Stimulated activated CD4-positive, alpha-beta T cell treated with anti-CD3 and anti-CD28 coated beads, Interleukin-15, amount 100 ng/mL, for 24 hours (primary cell): ENCODE results near the gene GPHB5.
A peak's percentile ranks its signal among the peaks of the same experiment; 100 is the strongest.
"Not testable (repeated sequence)": the region's sequence is repeated elsewhere in the genome, so short reads cannot be mapped to it uniquely, and the experiment has no call there.

Experiments
- DNase-seq: peaks from one replicate; pipeline ENCODE4 v3.0.0-alpha.2; 2020

Gene GPHB5, protein sequence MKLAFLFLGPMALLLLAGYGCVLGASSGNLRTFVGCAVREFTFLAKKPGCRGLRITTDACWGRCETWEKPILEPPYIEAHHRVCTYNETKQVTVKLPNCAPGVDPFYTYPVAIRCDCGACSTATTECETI

DNA sequence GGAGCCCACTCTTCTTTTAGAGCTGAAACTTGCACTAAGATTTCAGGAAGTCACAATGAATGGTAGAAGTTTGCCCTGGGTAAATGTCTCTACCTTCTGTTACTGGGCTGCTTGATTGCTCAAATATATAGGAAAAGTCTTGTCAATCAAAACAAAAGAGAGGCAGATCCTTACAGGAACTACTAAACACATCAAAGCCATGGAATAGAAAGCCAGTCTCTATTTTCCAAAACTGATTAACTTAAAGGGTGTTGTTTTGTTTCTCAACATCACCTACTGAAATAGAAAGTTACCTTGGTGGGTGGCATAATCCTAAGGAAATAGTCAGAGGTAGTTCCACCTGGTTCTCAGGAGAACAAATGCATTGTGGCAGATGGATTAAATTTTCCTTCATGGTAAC is at the start of gene GPHB5:
TSS of gene GPHB5 (minus strand) at position 101 of the 400 bp plus-strand sequence. CDS start 1,086 bp downstream, outside the sequence.
- DNase-seq: no peak

DNA sequence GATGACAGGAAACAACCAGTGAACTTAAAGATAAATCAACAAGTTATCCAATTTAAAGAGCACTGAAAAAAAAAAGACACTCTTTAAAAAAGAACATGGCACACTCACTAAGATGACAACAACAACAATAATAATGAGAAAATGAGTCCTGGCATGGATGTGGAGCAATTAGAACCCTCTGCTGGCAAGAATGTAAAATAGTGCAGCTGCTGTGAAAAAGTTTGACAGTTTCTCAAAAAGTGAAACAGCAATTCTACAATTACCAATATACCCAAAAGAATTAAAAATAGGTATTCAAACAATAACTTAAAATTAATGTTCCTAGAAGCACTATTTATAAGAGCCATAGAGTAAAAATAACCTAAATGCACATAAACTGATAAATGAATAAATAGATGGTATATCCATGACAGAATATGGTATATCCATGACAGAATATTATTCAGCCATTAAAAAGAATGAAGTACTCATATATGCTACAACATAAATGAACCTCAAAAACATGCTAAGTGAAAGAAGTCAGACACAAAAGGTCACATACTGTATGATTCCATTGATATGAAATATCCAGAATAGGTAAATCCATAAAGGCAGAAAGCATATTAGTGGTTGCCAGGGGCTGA is 49.1 kb upstream of the GPHB5 start:
- no peak for DNase-seq

DNA sequence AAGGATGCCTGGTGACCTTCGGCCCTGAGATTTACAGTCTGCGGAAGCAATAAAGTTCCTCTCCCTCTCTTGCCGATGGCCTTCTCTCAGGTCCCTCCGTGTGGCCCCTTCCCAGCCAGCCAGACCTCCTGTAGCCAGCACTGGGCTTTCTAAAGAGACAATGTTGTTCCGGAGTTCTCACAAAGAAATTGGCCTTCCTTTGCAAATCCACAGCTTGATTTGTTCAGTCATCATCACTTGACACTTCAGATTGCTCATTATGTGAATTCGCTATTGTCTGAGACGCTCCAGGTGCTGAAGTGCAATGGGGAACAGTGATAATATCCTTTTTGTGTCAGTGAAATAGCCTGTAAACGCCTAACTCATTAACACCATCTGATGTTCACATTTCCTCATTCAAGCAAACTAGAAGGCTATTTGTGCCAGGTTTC is 43.7 kb upstream of the GPHB5 start:
- DNase-seq: no peak

DNA sequence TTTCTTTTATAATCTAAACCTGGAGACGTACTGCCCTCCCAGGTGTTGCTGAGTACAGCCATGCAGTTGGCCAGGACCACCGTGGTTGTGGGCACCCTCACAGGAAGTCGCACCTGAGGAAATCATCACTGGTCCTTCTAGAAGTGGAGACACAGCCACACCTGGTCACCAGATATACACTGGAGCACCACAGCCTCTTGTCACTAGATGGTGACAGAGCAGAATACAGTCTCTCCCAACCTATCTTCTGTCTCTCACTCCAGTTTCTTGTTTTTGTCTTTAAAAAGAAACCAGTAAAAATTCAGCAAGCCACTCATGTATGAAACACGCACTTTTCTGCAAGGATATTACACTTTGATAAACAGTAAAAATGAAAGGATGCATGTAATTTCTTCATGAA is 43.1 kb upstream of the GPHB5 start:
- no peak for DNase-seq

DNA sequence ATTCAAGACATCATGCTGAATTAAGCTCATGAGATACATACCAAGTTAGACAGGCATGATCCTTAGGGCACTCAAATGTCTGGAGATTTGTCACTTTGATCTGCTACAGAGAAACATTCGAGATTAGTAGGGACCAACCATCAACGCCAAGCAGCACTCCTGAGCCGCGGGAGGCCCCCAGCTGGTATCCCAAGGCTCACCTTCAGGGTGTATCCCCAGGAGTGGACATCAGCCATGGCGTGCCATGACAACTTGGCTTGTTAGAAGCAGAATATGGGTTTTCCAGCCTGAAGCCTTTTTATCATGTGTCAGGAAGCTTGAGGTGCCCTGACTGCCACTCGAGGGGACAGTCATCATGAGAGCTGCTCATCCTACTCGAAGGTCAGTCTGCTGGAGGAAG is 39.1 kb upstream of the GPHB5 start:
- DNase-seq: no peak

DNA sequence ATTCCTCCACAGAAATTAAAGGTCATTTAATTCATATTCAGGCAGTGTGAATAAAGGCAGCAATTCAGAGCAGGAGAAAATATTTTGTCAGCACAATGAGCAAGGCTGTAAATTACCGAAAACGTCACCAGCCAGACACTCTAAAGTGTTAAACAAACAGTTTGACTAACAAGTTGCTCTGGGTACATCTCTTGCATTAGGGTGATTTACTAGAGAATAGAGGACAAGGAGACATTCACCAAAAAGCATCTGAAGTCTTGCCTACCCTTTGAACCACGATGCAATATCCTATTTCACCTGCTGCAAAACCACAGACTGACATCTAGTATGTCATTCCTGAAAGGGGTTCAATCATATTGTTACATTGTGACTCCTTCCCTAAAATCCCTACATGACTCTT is 27.1 kb upstream of the GPHB5 start:
- DNase-seq: no peak

DNA sequence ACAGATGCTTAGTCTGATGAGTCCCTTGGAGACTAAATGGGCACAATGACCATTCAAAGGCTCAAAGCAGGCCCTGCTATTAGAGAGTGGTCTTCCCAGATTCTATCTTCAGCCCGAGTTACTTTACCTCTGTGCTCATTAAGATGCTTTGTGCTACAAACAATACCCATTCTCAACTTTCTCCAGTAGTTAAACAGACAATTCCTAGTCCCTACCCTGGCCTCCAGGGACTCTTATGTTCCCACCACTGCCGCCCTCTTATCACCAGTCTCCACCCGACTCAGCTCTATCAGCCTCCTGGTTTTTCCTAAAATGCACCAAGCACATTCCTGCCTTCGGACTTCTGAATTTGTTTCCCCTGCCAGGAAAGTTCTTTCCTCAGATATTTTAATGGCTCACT is 25.6 kb upstream of the GPHB5 start:
- DNase-seq: no peak

DNA sequence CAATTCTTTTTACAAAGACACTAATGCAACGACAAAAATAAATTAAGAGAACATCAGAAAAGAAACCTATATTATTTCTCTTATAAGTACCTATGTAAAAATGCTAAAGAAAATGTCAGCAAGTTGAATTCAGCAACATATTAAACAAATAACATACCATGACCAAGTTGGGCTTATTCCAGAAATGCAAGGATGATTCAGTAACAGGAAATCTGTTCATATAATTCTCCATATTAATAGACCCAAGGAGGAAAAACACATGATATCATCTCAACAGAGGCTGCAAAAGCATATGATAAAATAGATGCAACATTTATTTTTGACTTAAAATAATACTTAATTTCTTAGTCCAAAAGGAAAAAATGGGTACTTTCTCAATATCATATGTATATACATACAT is 25.1 kb upstream of the GPHB5 start:
- no peak for DNase-seq

DNA sequence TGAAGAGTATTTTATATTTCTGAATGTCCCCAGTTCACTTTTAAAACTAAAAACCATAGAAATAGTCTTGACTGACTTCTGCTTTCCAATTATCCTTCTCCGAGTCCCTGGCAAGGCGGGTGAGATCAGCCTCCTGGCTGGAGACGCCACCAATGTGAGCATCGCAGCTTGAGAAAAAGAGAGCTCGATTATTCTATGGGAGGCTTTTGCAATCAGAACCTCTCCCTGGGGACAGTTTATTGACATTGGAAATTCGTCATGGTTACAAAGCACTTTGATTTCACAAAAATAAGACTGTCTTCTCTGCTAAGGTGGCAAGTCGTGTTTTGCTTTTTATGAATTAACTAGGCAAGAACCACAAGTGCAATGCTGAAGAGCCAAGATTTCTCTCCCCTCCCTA is 23.6 kb upstream of the GPHB5 start:
- DNase-seq: no peak

DNA sequence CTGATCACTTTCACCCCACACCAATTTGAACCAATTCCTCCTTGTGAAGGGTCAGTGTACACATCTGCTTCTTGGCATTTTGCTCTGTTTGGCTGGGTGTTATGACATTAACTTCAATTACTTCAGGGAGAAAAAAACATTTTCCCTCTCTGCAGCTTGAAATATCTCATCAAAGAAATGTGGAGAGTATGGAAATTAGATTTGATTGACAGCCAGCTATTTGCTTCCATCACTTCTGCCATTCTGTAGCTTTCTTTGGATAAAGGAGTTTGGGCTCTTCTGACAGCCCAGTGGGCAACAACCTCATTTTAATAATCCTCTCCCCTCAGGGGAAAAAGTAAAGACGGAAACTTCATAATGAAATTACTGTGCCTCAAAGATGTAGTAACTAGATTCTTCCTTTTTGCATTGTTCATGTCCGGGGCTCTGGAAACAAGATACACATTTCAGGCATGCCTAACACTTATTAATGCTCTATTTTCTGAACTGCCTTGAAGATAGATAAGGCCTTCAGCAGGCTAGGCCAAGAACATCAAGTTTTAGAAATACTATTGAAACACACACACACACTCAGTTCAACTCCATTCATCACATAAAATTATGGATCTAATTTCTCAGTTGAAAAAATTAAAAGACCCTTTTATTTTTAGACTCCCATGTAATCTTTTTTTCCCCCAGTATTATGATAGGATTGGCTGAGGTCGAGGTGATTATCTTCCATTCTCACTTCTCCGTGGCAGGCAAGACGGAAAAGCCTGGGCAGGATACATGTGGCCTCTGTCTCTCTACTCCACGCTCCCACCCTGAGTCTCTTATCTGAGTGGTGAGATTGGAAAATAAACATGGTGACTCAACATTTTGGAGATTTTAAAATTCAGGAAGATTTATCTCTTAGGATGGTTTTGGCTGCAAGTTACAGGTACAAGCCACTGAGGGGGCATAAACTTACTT is 10.3 kb upstream of the GPHB5 start:
- no peak for DNase-seq

DNA sequence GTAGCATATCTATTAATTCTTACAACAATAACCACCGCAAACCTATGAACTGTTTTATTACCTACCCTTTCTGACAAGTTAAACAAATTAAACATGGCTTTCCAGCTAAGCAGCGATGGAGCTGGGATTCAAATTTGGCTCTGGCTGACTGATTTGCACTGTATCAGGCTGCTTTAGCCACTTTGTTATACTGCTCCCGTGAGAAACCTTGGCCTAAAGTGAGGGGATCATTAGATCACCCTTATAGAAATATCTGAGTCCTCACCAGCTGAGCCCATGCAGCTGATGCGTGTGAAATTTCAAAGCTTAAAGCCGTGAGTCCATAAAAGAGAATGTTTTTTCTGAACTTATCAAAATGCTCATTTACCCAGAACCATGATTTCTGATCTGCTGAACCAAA is 8.1 kb upstream of the GPHB5 start:
- DNase-seq: no peak

DNA sequence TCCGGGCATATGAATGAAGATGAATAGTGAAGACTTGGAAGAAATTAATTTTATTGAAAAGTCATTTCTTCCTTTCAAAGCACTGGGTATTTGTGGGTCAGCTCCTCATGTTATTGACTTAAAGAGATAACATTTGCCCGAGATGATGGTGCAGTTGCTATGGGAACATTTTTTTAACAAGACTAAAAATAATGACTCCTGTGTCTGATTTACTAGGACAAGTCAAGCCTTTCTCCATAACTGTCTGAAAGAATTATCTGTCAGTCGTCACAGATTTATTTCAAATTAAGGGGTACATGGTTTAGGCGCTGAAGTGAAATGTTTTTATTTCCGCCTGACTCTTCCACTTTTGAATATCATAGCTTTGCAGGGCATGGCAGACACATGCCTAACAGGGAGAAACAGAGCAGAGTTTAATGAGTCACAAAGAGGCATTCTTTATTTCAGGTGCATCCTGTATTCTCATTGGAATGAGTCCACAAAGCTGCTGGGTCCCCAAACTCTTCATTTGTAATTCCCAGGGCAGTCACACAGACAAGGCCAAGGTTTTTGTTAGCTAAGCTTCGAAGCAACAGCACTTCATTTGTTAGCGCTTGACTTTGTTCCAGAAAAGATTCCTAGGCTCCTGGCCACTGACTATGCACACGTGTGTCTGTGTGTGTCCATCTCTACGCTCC is 4.3 kb upstream of the GPHB5 start:
- DNase-seq: no peak

DNA sequence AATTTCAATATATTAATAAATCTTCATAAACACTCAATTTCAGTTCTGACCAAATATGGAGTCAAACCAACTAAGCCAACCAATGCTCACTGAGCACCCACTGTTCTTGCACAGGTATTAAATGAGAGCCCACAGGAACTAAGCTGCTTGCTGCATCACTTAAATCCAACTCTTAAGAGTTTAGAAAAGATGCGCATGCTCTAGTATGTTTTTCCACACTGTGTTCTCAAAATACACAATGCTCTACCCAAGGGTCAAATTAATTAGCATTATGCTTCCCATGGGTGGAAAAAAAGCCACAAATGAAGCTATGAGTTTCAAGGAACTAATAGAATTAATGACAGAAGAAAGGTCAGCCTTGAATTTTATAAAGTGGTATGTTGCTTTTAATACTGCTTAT is 3.7 kb upstream of the GPHB5 start:
- DNase-seq: no peak

DNA sequence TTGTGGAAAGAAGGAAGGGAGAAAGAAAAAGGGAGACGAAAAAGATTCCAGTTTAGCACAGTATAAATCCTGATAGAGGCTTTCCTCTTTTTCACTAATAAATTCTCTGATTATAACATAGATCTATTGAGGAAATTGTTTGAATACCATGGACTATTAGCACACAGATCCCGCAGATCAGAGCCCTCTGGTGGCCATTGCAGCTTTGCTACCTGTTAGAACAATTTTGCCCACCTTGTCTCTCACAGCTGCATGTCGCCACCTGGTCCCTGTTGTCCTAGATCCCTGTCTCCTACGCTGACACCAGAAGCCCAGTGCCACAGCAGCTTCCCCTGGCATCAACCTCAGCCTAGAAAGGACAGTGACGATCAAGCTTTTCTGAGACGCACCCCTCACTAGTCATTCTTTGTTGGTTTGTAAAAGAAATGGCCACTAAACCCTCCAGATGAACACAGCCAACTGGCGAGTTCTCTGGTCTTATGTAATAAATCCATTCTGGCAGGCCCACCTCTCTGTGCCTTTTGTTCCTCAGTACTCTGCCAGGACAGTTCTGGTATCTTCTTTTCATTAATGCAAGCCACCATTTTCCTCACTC is 9.9 kb downstream of the GPHB5 start:
- peak; percentile 28 for DNase-seq

DNA sequence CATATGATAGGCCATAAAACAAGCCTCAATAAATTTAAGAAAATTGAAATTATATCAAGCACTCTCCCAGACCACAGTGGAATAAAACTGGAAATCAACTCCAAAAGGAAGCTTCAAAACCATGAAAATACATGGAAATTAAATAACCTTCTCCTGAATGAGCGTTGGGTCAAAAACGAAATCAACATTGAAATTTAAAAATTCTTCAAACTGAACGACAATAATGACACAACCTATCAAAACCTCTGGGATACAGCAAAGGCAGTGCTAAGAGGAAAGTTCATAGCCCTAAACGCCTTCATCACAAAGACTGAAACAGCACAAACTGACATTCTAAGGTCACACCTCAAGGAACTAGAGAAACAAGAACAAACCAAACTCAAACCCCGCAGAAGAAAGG is 14.3 kb downstream of the GPHB5 start:
- DNase-seq: not testable (repeated sequence)

DNA sequence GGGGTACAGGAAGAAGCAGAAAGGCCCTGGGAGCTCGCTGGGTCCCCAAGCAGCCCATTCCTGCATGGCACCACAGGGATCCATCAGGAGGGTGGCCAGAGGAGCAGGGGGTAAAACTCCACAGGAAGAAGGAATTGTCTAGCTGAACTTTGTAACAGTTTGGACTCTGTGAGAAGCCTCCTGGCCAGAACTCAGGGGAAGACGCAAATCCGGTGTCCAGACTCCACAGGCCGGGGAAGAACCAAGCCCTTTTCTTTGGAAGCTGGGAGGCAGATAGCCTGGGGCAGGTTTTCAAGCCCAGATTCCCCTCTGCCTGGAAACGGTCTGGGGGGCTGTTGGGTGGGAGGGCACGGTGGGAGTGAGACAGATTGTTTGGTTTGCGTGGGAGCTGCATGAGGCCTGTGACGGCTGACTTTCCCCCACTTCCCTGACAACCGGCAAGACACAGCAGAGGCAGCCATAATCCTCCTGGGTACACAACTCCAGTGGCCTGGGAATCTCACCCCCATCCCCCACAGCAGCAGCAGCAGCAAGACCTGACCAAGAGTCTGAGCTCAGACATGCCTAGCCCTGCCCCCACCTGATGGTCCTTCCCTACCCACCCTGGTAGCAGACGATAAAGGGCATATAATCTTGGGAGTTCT is 16.7 kb downstream of the GPHB5 start:
- DNase-seq: no peak

DNA sequence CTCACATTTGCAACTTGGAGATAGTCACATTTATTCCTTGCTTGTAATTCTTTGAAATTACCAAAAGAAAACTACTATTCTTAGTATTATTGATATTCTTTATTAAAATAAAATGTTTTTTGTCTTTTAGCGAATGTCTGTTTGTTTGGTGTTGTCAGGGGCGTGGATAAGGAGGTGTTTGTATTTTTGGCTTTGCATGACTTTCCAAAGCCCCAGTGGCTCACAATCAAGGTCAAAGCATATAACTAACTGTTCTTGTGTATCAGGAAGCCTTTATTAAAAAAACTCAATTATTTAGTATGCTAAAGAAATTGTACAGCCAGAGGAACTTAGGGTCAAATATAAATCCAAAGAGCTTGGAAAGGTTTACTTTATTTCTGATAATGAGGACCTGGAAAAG is 17.9 kb downstream of the GPHB5 start:
- DNase-seq: no peak

DNA sequence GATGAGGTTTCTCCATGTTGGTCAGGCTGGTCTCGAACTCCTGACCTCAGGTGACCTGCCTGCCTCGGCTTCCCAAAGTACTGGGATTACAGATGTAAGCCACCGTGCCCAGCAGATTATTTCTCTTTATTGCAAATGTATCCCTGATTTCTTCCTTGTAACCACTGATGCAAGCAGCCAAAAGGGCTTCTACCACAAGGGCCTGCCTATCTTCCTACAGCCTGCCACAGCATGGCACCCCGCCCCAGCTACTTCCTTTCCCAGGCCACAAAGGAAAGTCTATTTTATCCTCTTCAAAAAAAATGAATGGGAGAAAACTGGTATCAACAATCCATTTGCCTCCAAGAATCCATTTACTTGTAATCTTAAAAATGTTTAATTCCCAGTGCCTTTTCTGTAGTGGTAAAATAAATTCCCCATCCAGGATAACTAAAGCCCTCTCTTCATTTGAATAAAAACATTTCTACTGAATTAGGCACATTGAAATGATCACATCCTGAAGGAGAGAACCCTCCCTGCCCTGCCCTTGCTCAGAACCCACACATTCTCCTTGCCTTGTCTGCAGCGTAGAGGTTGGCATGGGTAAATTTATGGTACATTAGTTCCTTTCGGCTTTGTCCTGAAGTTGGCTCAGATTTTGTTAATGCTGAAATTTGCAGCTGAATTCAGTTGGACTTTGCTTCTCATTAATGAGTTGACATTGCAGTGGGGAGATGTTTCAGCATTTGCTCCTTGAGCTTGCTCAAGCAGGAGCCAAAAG is 19.2 kb downstream of the GPHB5 start:
- no peak for DNase-seq

DNA sequence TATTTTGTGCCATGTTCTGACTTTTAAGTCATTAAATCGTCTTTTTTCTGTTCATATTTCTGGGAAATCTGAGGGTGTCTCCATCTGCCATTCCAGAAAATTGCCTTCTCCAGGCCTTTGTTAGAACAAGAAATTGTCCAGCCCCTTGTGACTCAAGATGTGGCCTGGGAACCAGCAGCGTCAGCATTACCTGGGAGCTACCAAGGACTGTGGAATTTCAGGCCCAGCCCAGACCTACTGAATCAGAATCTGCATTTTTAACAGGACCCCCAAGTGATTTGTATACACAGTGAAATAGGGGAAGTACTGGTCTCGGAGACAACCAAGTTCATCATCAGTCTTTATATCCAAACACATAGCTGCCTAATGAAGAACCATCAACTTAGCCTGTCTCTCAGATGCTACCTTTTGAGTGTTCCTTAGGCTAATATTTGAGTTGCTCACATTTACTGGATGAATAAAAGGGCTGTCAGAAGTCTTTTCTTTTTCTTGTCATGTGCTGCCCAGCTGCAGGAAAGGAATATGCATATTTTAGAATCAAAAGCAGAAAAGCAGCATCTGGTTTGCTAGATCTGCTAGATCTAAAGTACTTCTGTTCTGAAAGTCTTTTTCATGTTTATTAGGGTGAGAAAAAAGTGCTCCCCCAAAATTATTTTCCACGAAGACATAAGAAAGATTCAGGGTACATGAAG is 21.2 kb downstream of the GPHB5 start:
- DNase-seq: no peak

DNA sequence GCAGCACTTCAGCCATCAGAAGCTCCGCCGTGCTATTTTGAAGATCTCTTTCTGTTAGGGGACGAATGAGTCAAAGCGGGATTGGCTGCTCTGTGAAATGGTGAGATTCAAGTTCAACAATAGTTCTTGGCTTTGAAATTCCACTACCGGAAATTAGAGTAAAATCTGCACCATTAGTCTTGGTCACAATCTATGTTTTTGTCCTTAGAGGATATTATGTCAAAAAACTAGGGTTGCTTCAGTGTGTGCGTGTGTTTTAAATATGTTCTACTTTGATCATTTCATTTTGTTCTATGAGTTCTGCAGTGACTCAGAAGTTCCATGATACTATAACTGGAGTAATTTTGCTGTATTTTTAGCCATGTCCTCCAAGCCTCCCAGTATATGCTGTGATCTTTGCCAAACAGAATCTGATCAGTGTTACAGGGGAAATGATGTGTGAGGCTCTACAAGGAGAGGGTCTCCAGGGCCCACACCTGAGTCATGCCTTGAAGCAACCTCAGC is 22.6 kb downstream of the GPHB5 start:
- no peak for DNase-seq

DNA sequence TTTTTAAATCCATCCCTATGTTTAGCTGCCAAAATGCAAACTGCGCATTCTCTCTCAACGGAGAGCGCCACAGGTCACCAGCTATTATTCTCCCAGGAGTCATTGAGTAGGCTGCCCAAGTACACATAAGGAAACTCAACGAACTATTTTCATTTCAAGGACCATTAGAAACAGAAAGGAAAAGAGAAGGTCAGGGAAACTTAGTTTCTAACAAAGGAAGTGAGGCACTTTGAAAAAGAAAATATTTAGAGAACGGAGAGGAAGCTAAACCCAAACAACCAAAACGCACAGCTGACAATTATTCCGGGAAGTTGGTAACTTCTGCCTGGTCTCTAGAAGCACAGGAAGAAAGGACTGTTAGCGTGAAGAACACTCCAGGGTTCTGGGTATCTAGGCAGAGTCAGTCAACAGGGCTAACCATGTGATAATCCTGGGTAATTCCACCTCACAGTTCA is 23.5 kb downstream of the GPHB5 start:
- DNase-seq: no peak
